Testis (tissue), 3 donors: ENCODE measurements around the gene TARBP2. TPM values are rescaled to one million over a fixed set of nuclear protein-coding genes. Genes with fewer than 3 reads are reported as not detected.
A peak's percentile ranks its signal among the peaks of the same experiment; 100 is the strongest.

Source experiments
- DNase-seq: peaks from one replicate; pipeline ENCODE4 v3.0.0-alpha.2; 2019
- H3K27ac ChIP-seq, 2 donors: fragments of 200-600 bp; sonication (generic); one replicate each; pipeline ENCODE4 v1.5.1; 2019
- H3K27me3 ChIP-seq: fragments of 200-600 bp; sonication (generic); one replicate; pipeline ENCODE4 v1.5.1; 2019
- H3K36me3 ChIP-seq: fragments of 200-600 bp; sonication (generic); one replicate; pipeline ENCODE4 v1.5.1; 2017; ENCODE audit warnings: low read depth; ENCODE audit errors: missing control alignments
- H3K4me1 ChIP-seq: fragments of 200-600 bp; sonication (generic); one replicate; pipeline ENCODE4 v1.5.1; 2019
- H3K4me3 ChIP-seq, 2 donors: fragments of 200-600 bp; sonication (generic); one replicate each; pipeline ENCODE4 v1.5.1; 2017 to 2019
- H3K9me3 ChIP-seq: fragments of 200-600 bp; sonication (generic); one replicate; pipeline ENCODE4 v1.5.1; 2017
- POLR2A ChIP-seq: fragments of 450-650 bp; IDR thresholded peaks from one replicate; pipeline ENCODE4 v1.6.1; 2017; ENCODE audit warnings: antibody characterized with exemption, mild to moderate bottlenecking, moderate library complexity
- WGBS, 2 donors: methylation state at CpG; one replicate each; pipeline ENCODE4 v1.1.5; 2018; 5-methylcytosine and 5-hydroxymethylcytosine counted together
- intact Hi-C: fragments of 100-400 bp; cut with DNase I; formaldehyde crosslinking; loops from one replicate; pipeline ENCODE4 v1.15.1; 2023; ENCODE audit warnings: low total_unique reads
- polyA plus RNA-seq: library from polyadenylated mRNA; stranded (reverse); fragments of 350-450 nt; fragmentation: Illumina TruSeq; extraction: RNeasy Lipid Tissue Mini Kit (QIAGEN cat#74804); gene quantifications from one replicate; pipeline ENCODE4 v1.2.3, GENCODE V29; 2014; ENCODE audit warnings: low read depth, low replicate concordance; ENCODE audit not compliant: insufficient read depth
- total RNA-seq, 2 donors: library from RNA; depleted of rRNA; stranded (reverse); fragments of >200 nt; gene quantifications; one replicate each; pipeline ENCODE4 v1.2.3, GENCODE V29; 2016
- TF ChIP-seq, protein P1 (sequence below), 3 experiments: fragments of 450-650 bp in 2 of 3; fragments of 200-600 bp in 1 of 3; sonication (generic) in 1 of 3; IDR thresholded peaks; one replicate each; pipeline ENCODE4 v1.5.1; 2016 to 2019; ENCODE audit warnings: antibody characterized with exemption in 3 of 3, mild to moderate bottlenecking in 2 of 3, moderate library complexity in 1 of 3

The TARBP2 gene
- total and polyA plus RNA-seq, 3 donors from 2014 or later: 37.8 to 73.1 (median 67.6) TPM

DNA sequence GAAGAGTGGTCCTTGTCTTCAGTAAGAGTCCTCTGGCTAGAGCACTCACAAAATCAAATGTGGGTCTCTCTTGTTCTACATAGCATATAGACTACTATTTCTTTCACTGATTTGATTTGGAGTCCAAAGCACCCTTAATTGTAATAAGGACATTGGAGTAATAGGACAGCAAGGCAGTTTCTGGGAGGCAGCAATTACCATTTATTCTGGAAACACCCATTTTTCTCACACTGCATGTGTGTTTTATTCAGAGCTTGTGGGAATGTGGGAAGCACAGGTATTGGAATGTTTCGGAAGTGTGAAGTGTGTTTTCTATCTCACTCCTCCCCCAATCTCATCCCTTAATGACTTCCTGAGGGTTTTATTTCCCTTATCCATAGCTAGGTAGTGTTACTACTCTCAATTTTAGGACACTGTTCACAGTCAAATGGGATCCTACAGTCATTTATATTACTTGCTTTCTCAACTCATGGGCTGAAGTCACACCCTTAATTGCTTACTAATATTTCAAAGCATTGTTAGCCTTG lies 29.0 kb upstream of the TARBP2 start:
- Histone ChIP-seq H3K36me3 (no peaks in the 10 kb centered on the region), H3K4me1 (peaks cover 50% of the 10 kb centered on the region), H3K27me3 (no peaks in the 10 kb centered on the region), H3K27ac (peak overlapping the region in 1 of 2 donors; percentile 60), H3K4me3 (no peak overlapping the region), H3K9me3 (no peaks in the 10 kb centered on the region)
- TF ChIP-seq POLR2A: no peak
- TF ChIP-seq, protein P1, sequence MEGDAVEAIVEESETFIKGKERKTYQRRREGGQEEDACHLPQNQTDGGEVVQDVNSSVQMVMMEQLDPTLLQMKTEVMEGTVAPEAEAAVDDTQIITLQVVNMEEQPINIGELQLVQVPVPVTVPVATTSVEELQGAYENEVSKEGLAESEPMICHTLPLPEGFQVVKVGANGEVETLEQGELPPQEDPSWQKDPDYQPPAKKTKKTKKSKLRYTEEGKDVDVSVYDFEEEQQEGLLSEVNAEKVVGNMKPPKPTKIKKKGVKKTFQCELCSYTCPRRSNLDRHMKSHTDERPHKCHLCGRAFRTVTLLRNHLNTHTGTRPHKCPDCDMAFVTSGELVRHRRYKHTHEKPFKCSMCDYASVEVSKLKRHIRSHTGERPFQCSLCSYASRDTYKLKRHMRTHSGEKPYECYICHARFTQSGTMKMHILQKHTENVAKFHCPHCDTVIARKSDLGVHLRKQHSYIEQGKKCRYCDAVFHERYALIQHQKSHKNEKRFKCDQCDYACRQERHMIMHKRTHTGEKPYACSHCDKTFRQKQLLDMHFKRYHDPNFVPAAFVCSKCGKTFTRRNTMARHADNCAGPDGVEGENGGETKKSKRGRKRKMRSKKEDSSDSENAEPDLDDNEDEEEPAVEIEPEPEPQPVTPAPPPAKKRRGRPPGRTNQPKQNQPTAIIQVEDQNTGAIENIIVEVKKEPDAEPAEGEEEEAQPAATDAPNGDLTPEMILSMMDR (IDR thresholded peaks at IDR 0.05): no peak
- 78 to 83% methylated on average over 1 of the region's 1 CpG for WGBS, 2 donors
- DNase-seq: no peak
- intact Hi-C loops: no loop called here

- 48 to 54% methylated on average over 2 of the region's 2 CpGs for WGBS, 2 donors
- H3K4me3 ChIP-seq: no peak overlapping the region
- H3K36me3 ChIP-seq: no peaks in the 10 kb centered on the region
- H3K27ac ChIP-seq: peak overlapping the region; percentile 56 to 83
- peaks cover 50% of the 10 kb centered on the region for H3K4me1 ChIP-seq
- DNase-seq: no peak
- intact Hi-C loops: no loop called here
- no peaks in the 10 kb centered on the region for H3K27me3 ChIP-seq
- no peaks in the 10 kb centered on the region for H3K9me3 ChIP-seq
- TF ChIP-seq, protein P1 (IDR thresholded peaks at IDR 0.05): no peak
- no peak for TF ChIP-seq POLR2A
Observed at GRCh38 chr12:53474077-53474476, 27.0 kb upstream of the TARBP2 start.

- intact Hi-C loops: no loop called here
- DNase-seq: no peak
- no peaks in the 10 kb centered on the region for H3K9me3 ChIP-seq
- 35 to 47% methylated on average over 13 of the region's 13 CpGs for WGBS, 2 donors
- H3K4me1 ChIP-seq: peaks cover 50% of the 10 kb centered on the region
- H3K27ac ChIP-seq: peak overlapping the region; percentile 56 to 83
- no peak overlapping the region for H3K4me3 ChIP-seq
- no peaks in the 10 kb centered on the region for H3K27me3 ChIP-seq
- H3K36me3 ChIP-seq: no peaks in the 10 kb centered on the region
- TF ChIP-seq, protein P1 (IDR thresholded peaks at IDR 0.05): no peak
- TF ChIP-seq POLR2A: no peak
Observed at GRCh38 chr12:53474819-53475218, 26.3 kb upstream of the TARBP2 start.

DNA sequence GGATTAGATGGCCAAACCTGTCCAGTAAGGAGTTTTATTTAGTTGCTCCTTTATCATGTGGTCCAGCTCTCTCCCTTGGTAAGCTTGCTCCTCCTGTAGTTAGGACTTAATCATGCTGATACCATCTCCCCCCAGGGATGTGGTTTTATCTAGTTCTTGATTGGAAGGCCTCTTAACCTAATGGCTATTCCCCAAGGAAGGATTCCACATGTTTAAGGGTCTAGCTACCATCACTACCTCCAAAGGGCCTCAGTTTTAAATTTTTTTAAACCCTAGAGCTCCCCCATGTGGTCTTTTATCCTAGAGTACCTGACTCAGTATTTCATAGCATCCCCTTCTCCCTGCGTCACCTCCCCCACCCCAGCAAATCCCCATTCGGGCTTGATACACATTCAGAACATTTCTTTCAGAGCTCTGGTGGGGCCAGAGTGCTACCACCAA lies 24.3 kb upstream of the TARBP2 start:
- H3K36me3 ChIP-seq: no peaks in the 10 kb centered on the region
- peak overlapping the region in 1 of 2 donors; percentile 35 for H3K27ac ChIP-seq
- no peak overlapping the region for H3K4me3 ChIP-seq
- no peak for DNase-seq
- 55 to 60% methylated on average over 2 of the region's 2 CpGs for WGBS, 2 donors
- H3K4me1 ChIP-seq: peaks cover 59% of the 10 kb centered on the region
- H3K27me3 ChIP-seq: no peaks in the 10 kb centered on the region
- TF ChIP-seq, protein P1 (IDR thresholded peaks at IDR 0.05): peak in 1 of 3 experiments; percentile 6
- TF ChIP-seq POLR2A: no peak
- intact Hi-C loops: no loop called here
- no peaks in the 10 kb centered on the region for H3K9me3 ChIP-seq

- intact Hi-C loops: no loop called here
- DNase-seq: no peak
- H3K9me3 ChIP-seq: no peaks in the 10 kb centered on the region
- peak overlapping the region in 1 of 2 donors; percentile 11 for H3K27ac ChIP-seq
- H3K4me1 ChIP-seq: peaks cover 40% of the 10 kb centered on the region
- 40 to 62% methylated on average over 1 of the region's 1 CpG for WGBS, 2 donors
- TF ChIP-seq POLR2A: no peak
- TF ChIP-seq, protein P1 (IDR thresholded peaks at IDR 0.05): no peak
- H3K4me3 ChIP-seq: no peak overlapping the region
- no peaks in the 10 kb centered on the region for H3K27me3 ChIP-seq
- H3K36me3 ChIP-seq: no peaks in the 10 kb centered on the region
Observed at GRCh38 chr12:53478865-53479264, 22.2 kb upstream of the TARBP2 start.
